HG02981 (cell line): Measurements from ENCODE around the gene DTYMK.
"Not testable (repeated sequence)": the region's sequence is repeated elsewhere in the genome, so short reads cannot be mapped to it uniquely, and the experiment has no call there.

ENCODE experiments used
- ATAC-seq: cut with Tn5 transposase; IDR thresholded peaks from one replicate; pipeline ENCODE4 v1.9.1; 2021; ENCODE audit warnings: mild to moderate bottlenecking, moderate library complexity; ENCODE audit not compliant: unreplicated experiment

The DTYMK gene

GRCh38 chr2:241686650-241687425, at the start of gene DTYMK:
Gene DTYMK (minus strand): TSS chr2:241686815. CDS start chr2:241686783, 32 bp downstream.
- peak; percentile 97 for ATAC-seq

GRCh38 chr2:241736111-241736510, 49.5 kb upstream of the DTYMK start:
- no peak for ATAC-seq

GRCh38 chr2:241734467-241735208, 48.0 kb upstream of the DTYMK start, which contains the start of gene D2HGDH:
Gene D2HGDH (plus strand): TSS chr2:241734630. CDS start chr2:241735225, 595 bp downstream.
- peak; percentile 79 for ATAC-seq

- ATAC-seq, result peak; percentile 31
Observed at GRCh38 chr2:241734208-241734466, 47.5 kb upstream of the DTYMK start.

- no peak for ATAC-seq
Observed at GRCh38 chr2:241733391-241734207, 47.0 kb upstream of the DTYMK start.

- ATAC-seq, result not testable (repeated sequence)
Observed at GRCh38 chr2:241732513-241733186, 46.0 kb upstream of the DTYMK start.

- no peak for ATAC-seq
Observed at GRCh38 chr2:241730671-241731293, 44.2 kb upstream of the DTYMK start.

- ATAC-seq, result no peak
Observed at GRCh38 chr2:241729868-241730267, 43.3 kb upstream of the DTYMK start.

GRCh38 chr2:241728627-241729026, 42.0 kb upstream of the DTYMK start:
- ATAC-seq, result no peak

- no peak for ATAC-seq
Observed at GRCh38 chr2:241728000-241728399, 41.4 kb upstream of the DTYMK start.

GRCh38 chr2:241726459-241726858, 39.8 kb upstream of the DTYMK start:
- ATAC-seq, result no peak

GRCh38 chr2:241724975-241725870, 38.6 kb upstream of the DTYMK start:
- no peak for ATAC-seq

GRCh38 chr2:241724259-241724974, 37.8 kb upstream of the DTYMK start:
- no peak for ATAC-seq

- ATAC-seq, result no peak
Observed at GRCh38 chr2:241722896-241723454, 36.4 kb upstream of the DTYMK start.

- no peak for ATAC-seq
Observed at GRCh38 chr2:241721852-241722251, 35.2 kb upstream of the DTYMK start.

GRCh38 chr2:241720560-241720959, 33.9 kb upstream of the DTYMK start:
- ATAC-seq, result no peak

- no peak for ATAC-seq
Observed at GRCh38 chr2:241720099-241720498, 33.5 kb upstream of the DTYMK start.

- ATAC-seq, result no peak
Observed at GRCh38 chr2:241719093-241719492, 32.5 kb upstream of the DTYMK start.
